NT2/D1 (cell line): ENCODE data around the gene KRT85.

ENCODE experiments used
- SUZ12 ChIP-seq: IDR thresholded peaks from 2 replicates; pipeline ENCODE4 v1.6.1; 2011; ENCODE audit not compliant: insufficient read length, insufficient read depth; ENCODE audit errors: extremely low read depth
- ZNF274 ChIP-seq: IDR thresholded peaks from 2 replicates; pipeline ENCODE4 v1.6.1; 2011; ENCODE audit warnings: mild to moderate bottlenecking, low read depth, low read length

DNA sequence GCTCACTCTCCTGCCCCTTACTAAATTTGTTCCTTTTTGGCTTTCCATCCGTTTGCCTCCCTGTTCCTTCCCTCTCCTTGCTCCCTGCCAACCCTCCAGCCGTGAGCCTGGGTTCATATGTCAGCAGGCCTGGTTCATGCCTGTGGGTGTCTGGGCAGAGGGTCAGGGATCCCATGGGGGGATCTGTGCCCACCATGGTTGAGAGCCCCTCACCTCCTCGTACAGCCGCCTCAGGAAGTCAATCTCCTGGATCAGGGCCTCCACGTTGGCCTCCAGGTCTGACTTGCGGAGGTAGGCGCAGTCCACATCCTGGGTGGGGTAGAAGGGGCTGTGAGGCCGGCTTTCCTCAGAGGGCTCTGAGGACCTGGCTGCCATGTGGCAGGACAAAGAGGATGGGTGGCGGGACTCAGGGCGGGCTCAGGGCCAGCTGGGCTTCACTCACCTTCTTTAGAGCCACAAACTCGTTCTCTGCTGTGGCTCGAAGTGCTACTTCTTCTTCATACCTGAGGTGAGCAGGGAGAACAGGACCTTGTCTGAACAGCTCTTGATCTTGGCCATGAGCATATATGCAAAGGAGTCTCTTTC is 49.7 kb downstream of the KRT85 start:
- TF ChIP-seq SUZ12 (no peak), ZNF274 (no peak)
